Adrenal gland (tissue), 12 donors: ENCODE results near the gene TFEB. TPM values are rescaled to one million over a fixed set of nuclear protein-coding genes. Genes with fewer than 3 reads are reported as not detected.

ENCODE experiments used
- DNase-seq, 7 donors: peaks; one replicate each; pipeline ENCODE4 v3.0.0-alpha.2; 2019 to 2020
- H3K27ac ChIP-seq, 5 donors: fragments of 200-600 bp; sonication (generic) in 4 of 5; 1 replicate in 3 of 5; 2 replicates in 2 of 5; pipeline versions ENCODE4 v1.5.1 to v1.8.0; 2016 to 2020; ENCODE audit warnings: mild to moderate bottlenecking in 1 of 5
- H3K27me3 ChIP-seq: fragments of 200-600 bp; 2 replicates; pipeline ENCODE4 v1.8.0; 2021
- H3K36me3 ChIP-seq, 2 donors: fragments of 200-600 bp; replicated peaks in 1 of 2; 1 replicate in 1 of 2; 2 replicates in 1 of 2; pipeline versions ENCODE4 v1.5.1 to v1.8.0; 2018 to 2022
- H3K4me1 ChIP-seq, 2 donors: fragments of 200-600 bp; replicated peaks in 1 of 2; 1 replicate in 1 of 2; 2 replicates in 1 of 2; pipeline versions ENCODE4 v1.5.1 to v1.8.0; 2018 to 2021
- H3K4me3 ChIP-seq, 4 donors: fragments of 200-600 bp; sonication (generic) in 3 of 4; one replicate each; pipeline ENCODE4 v1.5.1; 2016 to 2018
- H3K9me3 ChIP-seq, 3 donors: fragments of 200-600 bp; sonication (generic) in 1 of 3; replicated peaks in 1 of 3; 1 replicate in 2 of 3; 2 replicates in 1 of 3; pipeline versions ENCODE4 v1.5.1 to v1.8.0; 2016 to 2021
- POLR2A ChIP-seq, 2 donors: fragments of 450-650 bp; IDR thresholded peaks; one replicate each; pipeline ENCODE4 v1.6.1; 2017; ENCODE audit warnings: antibody characterized with exemption in 2 of 2, mild to moderate bottlenecking in 2 of 2, moderate library complexity in 1 of 2
- WGBS, 4 donors: extraction: QIAGEN DNeasy Blood & Tissue Kit in 2 of 4; methylation state at CpG; one replicate each; pipeline versions ENCODE4 v1.1.5 to v1.1.7; 2013 to 2017; 5-methylcytosine and 5-hydroxymethylcytosine counted together
- intact Hi-C, 2 donors: fragments of 100-400 bp; cut with DNase I; formaldehyde crosslinking; loops; one replicate each; pipeline versions ENCODE4 v1.14.1 to v1.15.0; 2022 to 2023
- polyA plus RNA-seq, 3 donors: library from polyadenylated mRNA; stranded (reverse); fragments of 200-250 nt in 2 of 3; fragments of 350-450 nt in 1 of 3; fragmentation: Illumina TruSeq in 1 of 3; extraction: RNeasy Lipid Tissue Mini Kit (QIAGEN cat#74804) in 1 of 3; gene quantifications; one replicate each; pipeline ENCODE4 v1.2.3, GENCODE V29; 2013 to 2014
- total RNA-seq, 9 donors: library from RNA; depleted of rRNA in 4 of 9; stranded (reverse); fragments of >200 nt in 4 of 9; fragments of 120-200 nt in 1 of 9; fragmentation: NEBNext Ultra II Directional in 1 of 9; extraction: Animal tissue kit (Norgen Biotek cat#: 25700) in 1 of 9; gene quantifications; one replicate each; pipeline versions ENCODE4 v1.1.0 to v1.2.4, GENCODE V29; 2013 to 2023
- TF ChIP-seq, protein P1 (sequence below), 6 experiments: fragments of 450-650 bp in 4 of 6; fragments of 200-600 bp in 2 of 6; sonication (generic) in 1 of 6; IDR thresholded peaks; 1 replicate in 5 of 6; 2 replicates in 1 of 6; pipeline versions ENCODE4 v1.5.1 to v1.8.0; 2016 to 2021; ENCODE audit warnings: antibody characterized with exemption in 6 of 6, mild to moderate bottlenecking in 2 of 6, moderate library complexity in 1 of 6
- donor health status: healthy with polysubstance abuse.
- donor health status: Bipolar disorder and iron deficiency.
- donor health status: DM: yes; HTN: yes; CAD: no.
- donor health status: DM: no; HTN: no; CAD: no.
- donor health status: DM: no; HTN: no; CAD: no.
- donor health status: DM: yes; HTN: yes; CAD: no.

The TFEB gene
- total and polyA plus RNA-seq, 12 donors = 2.1 to 47.2 (median 20.2) TPM

GRCh38 chr6:41656002-41656691 lies 79.3 kb downstream of the TFEB start:
- no peaks in the 10 kb centered on the region for H3K9me3 ChIP-seq
- H3K4me3 ChIP-seq = no peak overlapping the region
- 63 to 68% (median 64%) methylated on average over 11 to 14 of the region's 14 CpGs for WGBS, 4 donors
- no peak for TF ChIP-seq POLR2A (IDR thresholded peaks at IDR 0.05)
- TF ChIP-seq, protein P1, sequence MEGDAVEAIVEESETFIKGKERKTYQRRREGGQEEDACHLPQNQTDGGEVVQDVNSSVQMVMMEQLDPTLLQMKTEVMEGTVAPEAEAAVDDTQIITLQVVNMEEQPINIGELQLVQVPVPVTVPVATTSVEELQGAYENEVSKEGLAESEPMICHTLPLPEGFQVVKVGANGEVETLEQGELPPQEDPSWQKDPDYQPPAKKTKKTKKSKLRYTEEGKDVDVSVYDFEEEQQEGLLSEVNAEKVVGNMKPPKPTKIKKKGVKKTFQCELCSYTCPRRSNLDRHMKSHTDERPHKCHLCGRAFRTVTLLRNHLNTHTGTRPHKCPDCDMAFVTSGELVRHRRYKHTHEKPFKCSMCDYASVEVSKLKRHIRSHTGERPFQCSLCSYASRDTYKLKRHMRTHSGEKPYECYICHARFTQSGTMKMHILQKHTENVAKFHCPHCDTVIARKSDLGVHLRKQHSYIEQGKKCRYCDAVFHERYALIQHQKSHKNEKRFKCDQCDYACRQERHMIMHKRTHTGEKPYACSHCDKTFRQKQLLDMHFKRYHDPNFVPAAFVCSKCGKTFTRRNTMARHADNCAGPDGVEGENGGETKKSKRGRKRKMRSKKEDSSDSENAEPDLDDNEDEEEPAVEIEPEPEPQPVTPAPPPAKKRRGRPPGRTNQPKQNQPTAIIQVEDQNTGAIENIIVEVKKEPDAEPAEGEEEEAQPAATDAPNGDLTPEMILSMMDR (IDR thresholded peaks at IDR 0.05) = no peak
- intact Hi-C loops = no loop called here
- H3K27me3 ChIP-seq = no peaks in the 10 kb centered on the region
- H3K27ac ChIP-seq = peak overlapping the region in 1 of 5 donors; percentile 34
- DNase-seq = no peak
- no peaks in the 10 kb centered on the region for H3K36me3 ChIP-seq
- H3K4me1 ChIP-seq = no peaks in the 10 kb centered on the region

DNA sequence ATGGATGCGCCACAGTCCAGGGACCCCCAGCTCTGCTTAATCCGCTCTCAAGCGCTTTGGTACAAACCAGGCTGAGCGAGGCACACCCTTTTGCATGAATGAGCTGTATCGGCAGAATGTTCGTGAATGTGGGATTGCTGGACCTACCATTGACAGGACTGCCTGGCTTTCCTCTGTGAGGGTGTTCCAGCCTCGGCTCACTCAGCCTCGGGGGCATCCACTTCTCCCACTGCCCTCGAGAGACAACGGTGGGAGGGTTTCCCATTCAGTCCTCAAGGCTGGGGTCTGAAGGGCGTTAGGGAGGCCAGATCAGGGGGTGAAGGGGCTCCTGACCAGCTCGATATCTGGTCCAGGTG lies 79.8 kb downstream of the TFEB start:
- no peak for TF ChIP-seq POLR2A (IDR thresholded peaks at IDR 0.05)
- TF ChIP-seq, protein P1 (IDR thresholded peaks at IDR 0.05) = no peak
- Histone ChIP-seq H3K27me3 (no peaks in the 10 kb centered on the region), H3K4me1 (no peaks in the 10 kb centered on the region), H3K9me3 (no peaks in the 10 kb centered on the region), H3K36me3 (peaks cover 0 to 3% of the 10 kb centered on the region in 2 donors), H3K27ac (peak overlapping the region in 1 of 5 donors; percentile 34), H3K4me3 (no peak overlapping the region)
- WGBS, 4 donors = 59 to 79% (median 64%) methylated on average over 4 to 12 of the region's 12 CpGs
- DNase-seq = no peak
- intact Hi-C loops = no loop called here

DNA sequence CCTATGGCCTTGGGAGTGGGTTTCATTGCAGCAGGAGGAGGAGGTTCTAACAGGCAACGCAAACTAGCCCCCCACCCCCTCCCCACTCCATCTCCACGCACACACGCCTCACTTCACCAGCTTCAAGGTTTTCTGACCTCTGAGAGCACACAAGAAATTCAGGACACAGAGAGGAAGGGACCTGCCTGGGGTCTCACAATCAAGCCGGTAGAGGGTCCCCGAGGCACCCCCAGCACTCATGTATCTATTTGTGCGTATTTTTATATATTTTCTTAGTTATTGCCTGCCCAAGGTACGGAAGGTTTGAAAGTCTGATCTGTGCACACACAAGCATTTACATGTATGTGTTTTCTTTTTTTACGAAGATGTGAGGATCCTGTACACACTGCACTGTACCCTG lies 80.2 kb downstream of the TFEB start:
- intact Hi-C loops = no loop called here
- WGBS, 4 donors = 69 to 88% (median 83%) methylated on average over 8 of the region's 8 CpGs
- no peak for DNase-seq

DNA sequence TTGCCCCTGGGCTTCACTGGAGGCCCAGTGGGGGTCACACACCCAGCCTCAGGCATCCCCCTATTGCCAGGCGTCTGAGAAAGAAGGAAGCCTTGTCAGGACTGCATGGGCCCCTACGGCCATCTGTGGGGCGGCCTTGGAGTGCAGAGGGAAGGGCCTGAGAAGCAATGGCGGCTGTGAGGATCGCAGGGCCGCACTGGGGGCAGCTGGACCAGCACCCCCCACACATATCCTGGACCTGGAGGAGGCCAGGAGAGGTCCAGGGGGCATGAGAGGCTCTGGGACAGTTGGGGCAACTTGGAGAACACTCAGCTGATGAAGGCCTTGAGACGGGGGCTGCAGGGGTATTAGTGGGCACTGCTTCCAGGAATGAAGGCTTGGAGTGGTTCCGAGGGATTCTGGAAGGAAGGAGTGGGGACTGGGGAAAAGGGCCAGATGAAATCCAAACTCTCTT lies 80.7 kb downstream of the TFEB start:
- TF ChIP-seq, protein P1 (IDR thresholded peaks at IDR 0.05) = no peak
- intact Hi-C loops = no loop called here
- H3K27ac ChIP-seq = no peak overlapping the region
- H3K9me3 ChIP-seq = no peaks in the 10 kb centered on the region
- DNase-seq = no peak
- WGBS, 4 donors = 66 to 78% (median 75%) methylated on average over 2 to 8 of the region's 8 CpGs
- no peaks in the 10 kb centered on the region for H3K27me3 ChIP-seq
- no peak overlapping the region for H3K4me3 ChIP-seq
- H3K36me3 ChIP-seq = peaks cover 0 to 3% of the 10 kb centered on the region in 2 donors
- H3K4me1 ChIP-seq = no peaks in the 10 kb centered on the region

More for the DNA sequence above, 80.2 kb downstream of the TFEB start:
- no peak for TF ChIP-seq POLR2A (IDR thresholded peaks at IDR 0.05)
- TF ChIP-seq, protein P1 (IDR thresholded peaks at IDR 0.05) = no peak
- Histone ChIP-seq H3K9me3 (no peaks in the 10 kb centered on the region), H3K4me3 (no peak overlapping the region), H3K27me3 (no peaks in the 10 kb centered on the region), H3K36me3 (peaks cover 0 to 3% of the 10 kb centered on the region in 2 donors), H3K4me1 (no peaks in the 10 kb centered on the region), H3K27ac (no peak overlapping the region)
